HepG2 (cell line): ENCODE measurements around the gene ACAD11. TPM values are rescaled to one million over a fixed set of nuclear protein-coding genes. Genes with fewer than 3 reads are reported as not detected.

Experiments
- DZIP1 ChIP-seq: sonication (generic); formaldehyde crosslinking; IDR thresholded peaks from 2 replicates; pipeline ENCODE4 v1.5.0; 2020; ENCODE audit warnings: mild to moderate bottlenecking, missing genetic modification reagents
- PHF21A ChIP-seq: sonication (generic); formaldehyde crosslinking; IDR thresholded peaks from 2 replicates; pipeline ENCODE4 v1.5.0; 2020; ENCODE audit warnings: mild to moderate bottlenecking, missing genetic modification reagents
- ZNF512 ChIP-seq: sonication (generic); formaldehyde crosslinking; IDR thresholded peaks from 2 replicates; pipeline ENCODE4 v1.4.0; 2020; ENCODE audit warnings: mild to moderate bottlenecking, missing genetic modification reagents
- ZNF552 ChIP-seq: sonication (generic); formaldehyde crosslinking; IDR thresholded peaks from 2 replicates; pipeline ENCODE4 v1.9.0; 2022; ENCODE audit warnings: missing genetic modification reagents, mild to moderate bottlenecking, borderline replicate concordance
- ZNF609 ChIP-seq: sonication (generic); formaldehyde crosslinking; IDR thresholded peaks from 2 replicates; pipeline ENCODE4 v1.4.0; 2020; ENCODE audit warnings: mild to moderate bottlenecking, missing genetic modification reagents, borderline replicate concordance
- polyA plus RNA-seq, 8 experiments: library from polyadenylated mRNA; depleted of rRNA in 3 of 8; stranded (reverse) in 7 of 8; unstranded in 1 of 8; fragments of >200 nt; fragmentation: Illumina TruSeq in 4 of 8; extraction: Trizol in 4 of 8; gene quantifications; 2 replicates each; pipeline versions ENCODE4 v1.2.1 to v1.2.3, GENCODE V29; 2011 to 2016; ENCODE audit warnings: low read depth in 4 of 8, missing spikeins in 1 of 8, mixed read lengths in 1 of 8; ENCODE audit not compliant: insufficient read depth in 1 of 8
- total RNA-seq, 5 experiments: library from RNA; depleted of rRNA; stranded (reverse); fragments of >200 nt; fragmentation: Illumina TruSeq; extraction: Trizol; gene quantifications; 2 replicates each; pipeline ENCODE4 v1.2.3, GENCODE V29; 2016; ENCODE audit warnings: low read depth in 1 of 5

The ACAD11 gene
- total and polyA plus RNA-seq, 2 of the 13 experiments (the other 11 are each of a cell fraction or from before 2014, with no cell fraction given), result 30.6 to 56.9 TPM

GRCh38 chr3:132550579-132551305 is 108.9 kb downstream of the ACAD11 start (continued):
- TF ChIP-seq DZIP1 (CRISPR knock-in tag) (no peak), ZNF512 (CRISPR knock-in tag) (no peak), ZNF552 (CRISPR knock-in tag) (no peak), ZNF609 (CRISPR knock-in tag) (no peak), PHF21A (CRISPR knock-in tag) (no peak)
